ENCODE measurements around the gene MAPK10. TPM values are rescaled to one million over a fixed set of nuclear protein-coding genes. Genes with fewer than 3 reads are reported as not detected.

Gene MAPK10
- total and polyA plus RNA-seq, 10 of the 15 experiments (the other 5 are each of a cell fraction or from before 2014, with no cell fraction given) = 1.1 to 4.2 (median 2.4) TPM

DNA sequence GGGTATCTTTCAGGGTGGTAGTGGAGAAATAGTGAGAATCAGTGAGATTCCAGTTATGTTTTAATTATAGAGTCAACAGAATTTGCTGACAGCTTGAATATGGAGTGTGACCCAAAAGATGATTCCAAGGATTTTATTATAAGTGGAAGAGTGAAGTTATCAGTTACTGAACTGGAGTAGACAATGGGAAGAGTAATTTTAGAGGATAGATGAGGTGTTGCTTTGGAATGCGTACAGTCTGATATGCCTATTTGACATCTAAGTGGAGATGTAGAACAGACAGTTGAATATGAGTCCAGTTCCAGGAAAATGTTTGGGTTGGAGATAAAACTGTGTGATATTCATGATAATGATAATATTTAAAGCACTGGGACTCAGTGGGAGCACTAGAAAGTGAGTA is 174.2 kb downstream of the MAPK10 start (continued):
- TF ChIP-seq, protein P1, sequence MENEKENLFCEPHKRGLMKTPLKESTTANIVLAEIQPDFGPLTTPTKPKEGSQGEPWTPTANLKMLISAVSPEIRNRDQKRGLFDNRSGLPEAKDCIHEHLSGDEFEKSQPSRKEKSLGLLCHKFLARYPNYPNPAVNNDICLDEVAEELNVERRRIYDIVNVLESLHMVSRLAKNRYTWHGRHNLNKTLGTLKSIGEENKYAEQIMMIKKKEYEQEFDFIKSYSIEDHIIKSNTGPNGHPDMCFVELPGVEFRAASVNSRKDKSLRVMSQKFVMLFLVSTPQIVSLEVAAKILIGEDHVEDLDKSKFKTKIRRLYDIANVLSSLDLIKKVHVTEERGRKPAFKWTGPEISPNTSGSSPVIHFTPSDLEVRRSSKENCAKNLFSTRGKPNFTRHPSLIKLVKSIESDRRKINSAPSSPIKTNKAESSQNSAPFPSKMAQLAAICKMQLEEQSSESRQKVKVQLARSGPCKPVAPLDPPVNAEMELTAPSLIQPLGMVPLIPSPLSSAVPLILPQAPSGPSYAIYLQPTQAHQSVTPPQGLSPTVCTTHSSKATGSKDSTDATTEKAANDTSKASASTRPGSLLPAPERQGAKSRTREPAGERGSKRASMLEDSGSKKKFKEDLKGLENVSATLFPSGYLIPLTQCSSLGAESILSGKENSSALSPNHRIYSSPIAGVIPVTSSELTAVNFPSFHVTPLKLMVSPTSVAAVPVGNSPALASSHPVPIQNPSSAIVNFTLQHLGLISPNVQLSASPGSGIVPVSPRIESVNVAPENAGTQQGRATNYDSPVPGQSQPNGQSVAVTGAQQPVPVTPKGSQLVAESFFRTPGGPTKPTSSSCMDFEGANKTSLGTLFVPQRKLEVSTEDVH (IDR thresholded peaks at IDR 0.05; ENCODE audit: low read depth, partially characterized antibody) = no peak
- TF ChIP-seq CREB1 (IDR thresholded peaks at IDR 0.05; ENCODE audit: low read depth) (no peak), GATAD2B (conservative IDR thresholded peaks at IDR 0.05; ENCODE audit: low read depth) (no peak), BACH1 (IDR thresholded peaks at IDR 0.05; ENCODE audit: borderline replicate concordance) (no peak), YY1 (IDR thresholded peaks at IDR 0.05; ENCODE audit: low read depth, low read length) (no peak), ZZZ3 (IDR thresholded peaks at IDR 0.05; ENCODE audit: control insufficient read depth, insufficient read length, low read depth) (no peak), SREBF1 (IDR thresholded peaks at IDR 0.05; ENCODE audit: low read length) (no peak), SREBF2 (IDR thresholded peaks at IDR 0.05; ENCODE audit: low read length) (no peak), CBX3 (IDR thresholded peaks at IDR 0.05; ENCODE audit: borderline replicate concordance, low read depth) (no peak), TCF7 (IDR thresholded peaks at IDR 0.05; ENCODE audit: borderline replicate concordance) (no peak)

DNA sequence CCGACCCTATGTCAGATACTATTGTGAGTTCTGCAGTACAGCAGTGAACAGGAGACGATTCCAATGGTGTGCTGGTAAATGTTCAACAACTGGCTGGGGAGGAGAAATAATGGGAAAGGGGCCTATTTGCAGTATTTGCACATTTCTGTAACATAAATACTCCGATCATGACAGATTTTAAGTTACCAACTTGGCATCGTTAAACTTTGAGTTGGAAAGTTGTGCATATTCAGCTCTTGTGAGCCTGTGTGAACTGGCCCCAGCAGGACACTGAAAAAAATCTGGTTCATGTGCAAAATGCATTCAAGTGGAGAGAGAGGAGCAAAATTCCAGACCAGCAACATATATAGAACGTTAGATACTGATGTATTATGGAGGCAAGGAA is 175.0 kb downstream of the MAPK10 start:
- Histone ChIP-seq H3K4me3 (no peak overlapping the region), H3K79me2 (ENCODE audit: control insufficient read depth, insufficient read depth, low read length) (no peaks in the 10 kb centered on the region), H3K27ac (ENCODE audit: control insufficient read depth, insufficient read depth) (no peak overlapping the region), H3K9ac (ENCODE audit: control insufficient read depth, insufficient read depth, low read length) (no peak overlapping the region), H3K4me2 (ENCODE audit: control insufficient read depth, insufficient read depth) (no peak overlapping the region), H2AFZ (ENCODE audit: control insufficient read depth, low read depth, low read length) (no peak overlapping the region), H3K9me3 (replicated peaks; ENCODE audit: control insufficient read depth, insufficient read depth, low read length) (no peaks in the 10 kb centered on the region), H4K20me1 (ENCODE audit: control insufficient read depth, insufficient read depth) (no peaks in the 10 kb centered on the region), H3K27me3 (replicated peaks in 1 of 2; ENCODE audit: control insufficient read depth in 2 of 2, insufficient read depth in 2 of 2, low read length in 1 of 2) (no peaks in the 10 kb centered on the region), H3K4me1 (ENCODE audit: control insufficient read depth, insufficient read depth, low read length) (no peaks in the 10 kb centered on the region), H3K36me3 (ENCODE audit: control insufficient read depth in 2 of 2, insufficient read depth in 2 of 2, low read length in 1 of 2) (no peaks in the 10 kb centered on the region)
- 8% methylated on average over 5 of the region's 5 CpGs for WGBS (ENCODE audit: insufficient coverage, insufficient replicate concordance, low lambda C conversion rate, missing lambda C conversion rate)
- no peak for FAIRE-seq
- DNase-seq (ENCODE audit: low read depth, low spot score) = no peak
- ChIA-PET POLR2A (no interaction called here), CTCF (no interaction called here), SMC1A (ENCODE audit: uncharacterized antibody, unreplicated experiment) (no interaction called here), RAD21 (ENCODE audit: unreplicated experiment) (no interaction called here)
- ATAC-seq = no peak
- BruUV-seq (replicated peaks) = no TSS peak
- intact Hi-C loops (cut with micrococcal nuclease; ENCODE audit: unreplicated experiment) (no loop called here), in situ Hi-C loops (cut with MboI) (no loop called here)
- TF ChIP-seq KDM1A (IDR thresholded peaks at IDR 0.05; ENCODE audit: borderline replicate concordance) (no peak), YY1 (IDR thresholded peaks at IDR 0.05; ENCODE audit: low read depth, low read length) (no peak), HDAC6 (IDR thresholded peaks at IDR 0.05; ENCODE audit: unreplicated experiment) (no peak), CHD1 (IDR thresholded peaks at IDR 0.05; ENCODE audit: low read depth, low read length) (no peak), RB1 (IDR thresholded peaks at IDR 0.05; ENCODE audit: borderline replicate concordance) (no peak), IRF4 (IDR thresholded peaks at IDR 0.05; ENCODE audit: low read depth, low read length) (no peak), ZNF274 (IDR thresholded peaks at IDR 0.05; ENCODE audit: insufficient read depth, insufficient read length) (no peak), BCL11A (IDR thresholded peaks at IDR 0.05; ENCODE audit: low read depth, low read length) (no peak), POLR2AphosphoS2 (IDR thresholded peaks at IDR 0.05; ENCODE audit: low read depth, low read length) (no peak)
- TF ChIP-seq, protein P2, sequence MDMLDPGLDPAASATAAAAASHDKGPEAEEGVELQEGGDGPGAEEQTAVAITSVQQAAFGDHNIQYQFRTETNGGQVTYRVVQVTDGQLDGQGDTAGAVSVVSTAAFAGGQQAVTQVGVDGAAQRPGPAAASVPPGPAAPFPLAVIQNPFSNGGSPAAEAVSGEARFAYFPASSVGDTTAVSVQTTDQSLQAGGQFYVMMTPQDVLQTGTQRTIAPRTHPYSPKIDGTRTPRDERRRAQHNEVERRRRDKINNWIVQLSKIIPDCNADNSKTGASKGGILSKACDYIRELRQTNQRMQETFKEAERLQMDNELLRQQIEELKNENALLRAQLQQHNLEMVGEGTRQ (IDR thresholded peaks at IDR 0.05; ENCODE audit: borderline replicate concordance, low read depth, low read length) = no peak
- TF ChIP-seq, protein P3, sequence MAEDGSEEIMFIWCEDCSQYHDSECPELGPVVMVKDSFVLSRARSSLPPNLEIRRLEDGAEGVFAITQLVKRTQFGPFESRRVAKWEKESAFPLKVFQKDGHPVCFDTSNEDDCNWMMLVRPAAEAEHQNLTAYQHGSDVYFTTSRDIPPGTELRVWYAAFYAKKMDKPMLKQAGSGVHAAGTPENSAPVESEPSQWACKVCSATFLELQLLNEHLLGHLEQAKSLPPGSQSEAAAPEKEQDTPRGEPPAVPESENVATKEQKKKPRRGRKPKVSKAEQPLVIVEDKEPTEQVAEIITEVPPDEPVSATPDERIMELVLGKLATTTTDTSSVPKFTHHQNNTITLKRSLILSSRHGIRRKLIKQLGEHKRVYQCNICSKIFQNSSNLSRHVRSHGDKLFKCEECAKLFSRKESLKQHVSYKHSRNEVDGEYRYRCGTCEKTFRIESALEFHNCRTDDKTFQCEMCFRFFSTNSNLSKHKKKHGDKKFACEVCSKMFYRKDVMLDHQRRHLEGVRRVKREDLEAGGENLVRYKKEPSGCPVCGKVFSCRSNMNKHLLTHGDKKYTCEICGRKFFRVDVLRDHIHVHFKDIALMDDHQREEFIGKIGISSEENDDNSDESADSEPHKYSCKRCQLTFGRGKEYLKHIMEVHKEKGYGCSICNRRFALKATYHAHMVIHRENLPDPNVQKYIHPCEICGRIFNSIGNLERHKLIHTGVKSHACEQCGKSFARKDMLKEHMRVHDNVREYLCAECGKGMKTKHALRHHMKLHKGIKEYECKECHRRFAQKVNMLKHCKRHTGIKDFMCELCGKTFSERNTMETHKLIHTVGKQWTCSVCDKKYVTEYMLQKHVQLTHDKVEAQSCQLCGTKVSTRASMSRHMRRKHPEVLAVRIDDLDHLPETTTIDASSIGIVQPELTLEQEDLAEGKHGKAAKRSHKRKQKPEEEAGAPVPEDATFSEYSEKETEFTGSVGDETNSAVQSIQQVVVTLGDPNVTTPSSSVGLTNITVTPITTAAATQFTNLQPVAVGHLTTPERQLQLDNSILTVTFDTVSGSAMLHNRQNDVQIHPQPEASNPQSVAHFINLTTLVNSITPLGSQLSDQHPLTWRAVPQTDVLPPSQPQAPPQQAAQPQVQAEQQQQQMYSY (CRISPR knock-in tag; IDR thresholded peaks at IDR 0.05) = no peak

Measured in GM12878 (cell line).